IMR-90 (cell line): ENCODE results near the gene C22orf39. TPM values are rescaled to one million over a fixed set of nuclear protein-coding genes. Genes with fewer than 3 reads are reported as not detected.

Source experiments
- ATAC-seq: fragments of 200-7000 bp; cut with Tn5 transposase; 2 replicates; pipeline ENCODE4 v1.9.1; 2020; ENCODE audit warnings: low read depth, mild to moderate bottlenecking, moderate library complexity
- BruUV-seq: library from RNA; stranded (reverse); fragments of 400-500 nt; replicated peaks from 2 replicates; lab custom pipeline; 2021; lab: Mats Ljungman, UMichigan
- CTCF ChIA-PET: fragments of 300-600 bp; formaldehyde crosslinking; extraction: SDS; loops from one replicate; lab custom pipeline; 2021; ENCODE audit warnings: antibody characterized with exemption; lab: Yijun Ruan, JAX
- POLR2A ChIA-PET: fragments of 300-600 bp; sonication (Branson Sonifier 250); formaldehyde crosslinking; loops from one replicate; lab custom pipeline; 2022; ENCODE audit warnings: antibody characterized with exemption; ENCODE audit not compliant: unreplicated experiment; lab: Charles Lee
- DNase-seq: peaks from one replicate; pipeline ENCODE4 v3.0.0; 2013
- H2AFZ ChIP-seq: replicated peaks from 2 replicates; pipeline ENCODE3; 2013; ENCODE audit warnings: low read length, mild to moderate bottlenecking; ENCODE audit not compliant: poor library complexity
- H2AK5ac ChIP-seq: 2 replicates; pipeline ENCODE4 v1.6.1; 2013; ENCODE audit warnings: low read depth, low read length, inconsistent platforms
- H2AK9ac ChIP-seq: replicated peaks from 2 replicates; pipeline ENCODE3; 2013; ENCODE audit warnings: mild to moderate bottlenecking, low read depth, low read length, moderate library complexity; ENCODE audit not compliant: poor library complexity
- H2BK120ac ChIP-seq: 2 replicates; pipeline ENCODE4 v1.6.1; 2013; ENCODE audit warnings: low read depth, low read length, inconsistent platforms
- H2BK15ac ChIP-seq: 3 replicates; pipeline ENCODE4 v1.6.1; 2013; ENCODE audit warnings: low read depth, low read length, inconsistent platforms
- H2BK20ac ChIP-seq: 2 replicates; pipeline ENCODE4 v1.6.1; 2013; ENCODE audit warnings: low read depth, mild to moderate bottlenecking, inconsistent platforms, low read length, moderate library complexity
- H2BK5ac ChIP-seq: 2 replicates; pipeline ENCODE4 v1.6.1; 2013; ENCODE audit warnings: mild to moderate bottlenecking, low read depth, low read length, inconsistent platforms; ENCODE audit not compliant: poor library complexity, severe bottlenecking
- H3K14ac ChIP-seq: replicated peaks from 2 replicates; pipeline ENCODE4 v1.6.1; 2013; ENCODE audit warnings: low read depth, low read length, inconsistent platforms
- H3K18ac ChIP-seq: 2 replicates; pipeline ENCODE4 v1.6.1; 2013; ENCODE audit warnings: low read depth, low read length, control low read depth
- H3K23ac ChIP-seq: 2 replicates; pipeline ENCODE4 v1.6.1; 2013; ENCODE audit warnings: low read depth, low read length, inconsistent platforms
- H3K27ac ChIP-seq: 2 replicates; pipeline ENCODE4 v1.5.1; 2013; ENCODE audit warnings: mild to moderate bottlenecking, control low read depth, low read length; ENCODE audit not compliant: insufficient read depth
- H3K27me3 ChIP-seq: 2 replicates; pipeline ENCODE4 v1.6.1; 2013; ENCODE audit warnings: low read length; ENCODE audit not compliant: control insufficient read depth, insufficient read depth
- H3K36me3 ChIP-seq: 2 replicates; pipeline ENCODE4 v1.6.1; 2013; ENCODE audit warnings: low read length, mixed read lengths; ENCODE audit not compliant: control insufficient read depth, insufficient read depth
- H3K4ac ChIP-seq: 2 replicates; pipeline ENCODE4 v1.6.1; 2013; ENCODE audit warnings: low read depth, low read length, inconsistent platforms
- H3K4me1 ChIP-seq: 2 replicates; pipeline ENCODE4 v1.6.1; 2013; ENCODE audit warnings: low read length, mixed read lengths; ENCODE audit not compliant: control insufficient read depth, insufficient read depth
- H3K4me2 ChIP-seq: 2 replicates; pipeline ENCODE4 v1.6.1; 2013; ENCODE audit warnings: low read depth, mild to moderate bottlenecking, control low read depth, low read length, moderate library complexity
- H3K4me3 ChIP-seq: 2 replicates; pipeline ENCODE4 v1.5.1; 2013; ENCODE audit warnings: low read depth, mild to moderate bottlenecking, control low read depth, low read length, moderate library complexity; ENCODE audit not compliant: insufficient read depth
- H3K56ac ChIP-seq: 2 replicates; pipeline ENCODE4 v1.6.1; 2013; ENCODE audit warnings: low read length, inconsistent platforms; ENCODE audit not compliant: insufficient read depth; ENCODE audit errors: extremely low read depth
- H3K79me1 ChIP-seq, 2 experiments: 2 replicates each; pipeline ENCODE4 v1.6.1; 2013; ENCODE audit warnings: low read length in 2 of 2, inconsistent platforms in 1 of 2, low read depth in 1 of 2
- H3K9ac ChIP-seq: 2 replicates; pipeline ENCODE4 v1.6.1; 2013; ENCODE audit warnings: low read depth, low read length, control low read depth
- H3K9me1 ChIP-seq: 2 replicates; pipeline ENCODE4 v1.6.1; 2013; ENCODE audit warnings: low read length, inconsistent platforms; ENCODE audit not compliant: insufficient read depth
- H3K9me3 ChIP-seq: 2 replicates; pipeline ENCODE4 v1.6.1; 2013; ENCODE audit warnings: low read length; ENCODE audit not compliant: control insufficient read depth, insufficient read depth
- H4K20me1 ChIP-seq: 2 replicates; pipeline ENCODE4 v1.6.1; 2013; ENCODE audit warnings: low read length, inconsistent platforms; ENCODE audit not compliant: insufficient read depth
- H4K5ac ChIP-seq: 2 replicates; pipeline ENCODE4 v1.6.1; 2013; ENCODE audit warnings: mild to moderate bottlenecking, low read depth, low read length, control low read depth
- H4K8ac ChIP-seq, 2 experiments: 2 replicates each; pipeline ENCODE4 v1.6.1; 2013; ENCODE audit warnings: low read depth in 2 of 2, low read length in 2 of 2, control low read depth in 1 of 2, inconsistent platforms in 1 of 2
- H4K91ac ChIP-seq: 2 replicates; pipeline ENCODE4 v1.6.1; 2013; ENCODE audit warnings: low read depth, low read length, inconsistent platforms; ENCODE audit not compliant: insufficient read depth
- CEBPB ChIP-seq: IDR thresholded peaks from 2 replicates; pipeline ENCODE4 v1.6.1; 2012; ENCODE audit warnings: low read depth, low read length, improper control_type of control experiment
- MAFK ChIP-seq: IDR thresholded peaks from 2 replicates; pipeline ENCODE4 v1.6.1; 2012; ENCODE audit warnings: low read depth, low read length, improper control_type of control experiment
- POLR2A ChIP-seq: IDR thresholded peaks from 2 replicates; pipeline ENCODE4 v1.6.1; 2012; ENCODE audit warnings: mild to moderate bottlenecking, low read depth, low read length
- RCOR1 ChIP-seq: IDR thresholded peaks from 2 replicates; pipeline ENCODE4 v1.6.1; 2012; ENCODE audit warnings: mild to moderate bottlenecking, low read length, improper control_type of control experiment; ENCODE audit not compliant: insufficient replicate concordance
- WGBS, 2 experiments: methylation state at CpG; one replicate each; pipeline versions ENCODE4 v1.1.5 to v1.1.7; 2013; ENCODE audit warnings: missing lambda C conversion rate in 2 of 2; ENCODE audit not compliant: insufficient read length in 1 of 2; ENCODE audit errors: extremely low coverage in 2 of 2; 5-methylcytosine and 5-hydroxymethylcytosine counted together
- dilution Hi-C: fragments of 300-500 bp; cut with HindIII; formaldehyde crosslinking; loops from one replicate; pipeline ENCODE4 v1.14.3; 2018; ENCODE audit warnings: low sequenced_read_pairs; ENCODE audit not compliant: unreplicated experiment
- in situ Hi-C: fragments of 300-500 bp; cut with MboI; formaldehyde crosslinking; loops from 3 replicates; pipeline ENCODE4 v1.14.3; 2019; ENCODE audit warnings: low sequenced_read_pairs, inconsistent platforms, mixed read lengths
- intact Hi-C: fragments of 100-400 bp; cut with micrococcal nuclease; formaldehyde crosslinking; loops from 2 replicates; pipeline ENCODE4 v1.10.0; 2022
- polyA plus RNA-seq, 3 experiments: library from polyadenylated mRNA; depleted of rRNA; stranded (reverse); fragments of >200 nt; gene quantifications; 2 replicates each; pipeline ENCODE4 v1.2.3, GENCODE V29; 2012; ENCODE audit warnings: low replicate concordance in 1 of 3
- total RNA-seq: library from RNA; depleted of rRNA; stranded (reverse); fragments of >200 nt; gene quantifications from 2 replicates; pipeline ENCODE4 v1.2.3, GENCODE V29; 2012

Gene C22orf39
- total and polyA plus RNA-seq, 2 of the 4 experiments (the other 2 are of a cell fraction): 8.2 to 8.9 TPM

DNA sequence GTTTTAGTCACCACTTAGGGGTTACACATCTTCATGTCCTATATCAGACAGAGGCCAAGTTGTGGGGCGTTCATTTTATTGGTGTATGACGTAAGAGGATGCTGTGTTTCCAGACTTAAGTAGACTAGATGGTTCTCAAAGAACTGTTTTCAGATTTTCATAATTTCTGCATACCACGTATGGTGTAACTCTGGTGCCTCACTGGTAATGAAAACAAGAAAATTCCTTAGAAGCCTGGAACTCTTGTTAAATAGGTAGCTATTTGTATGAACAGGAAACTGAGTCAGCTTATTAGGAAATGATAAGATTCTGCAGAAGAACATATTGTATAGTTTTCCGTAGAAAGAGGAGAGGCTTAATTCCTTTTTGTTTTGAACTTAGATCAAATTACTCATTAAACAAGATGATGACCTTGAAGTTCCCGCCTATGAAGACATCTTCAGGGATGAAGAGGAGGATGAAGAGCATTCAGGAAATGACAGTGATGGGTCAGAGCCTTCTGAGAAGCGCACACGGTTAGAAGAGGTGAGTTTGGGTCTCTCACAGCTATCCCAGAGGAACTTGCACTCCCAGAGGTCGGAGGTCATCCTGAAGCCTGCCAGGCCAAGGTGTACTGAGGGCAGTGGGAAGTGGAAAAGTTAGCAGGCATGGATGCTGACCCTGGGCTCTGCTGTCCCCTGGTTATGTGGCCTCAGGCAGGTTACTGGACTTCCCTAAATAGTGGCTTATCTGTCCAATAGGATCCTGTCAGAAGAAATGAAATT, 36.2 kb upstream of the C22orf39 start:
- no peak overlapping the region for H2AK5ac ChIP-seq
- ChIA-PET CTCF (interaction anchor here (0.6 kb wide), 1 partner anchor 89 kb away, joined by 3 read pairs; no protein-coding TSS in a partner anchor), POLR2A (no interaction called here)
- 0 out of 2 replicates have a peak overlapping the region, but pooled peaks have one; percentile 9 for H3K14ac ChIP-seq
- no peak overlapping the region for H3K9ac ChIP-seq
- H3K36me3 ChIP-seq: peaks cover 1% of the 10 kb centered on the region; the same call in 1 of the 2 replicates
- ATAC-seq (no peak), DNase-seq (peak; percentile 81)
- H4K8ac ChIP-seq: peak overlapping the region; percentile 18 to 52; a peak in 3 of 4 replicates
- BruUV-seq: no TSS peak
- H3K4me3 ChIP-seq: no peak overlapping the region
- peak overlapping the region; percentile 17 for H4K5ac ChIP-seq
- H3K79me1 ChIP-seq: peaks cover 7 to 24% of the 10 kb centered on the region in 2 experiments; a peak in 3 of 4 replicates
- peak overlapping the region; percentile 45; the same call in 1 of the 2 replicates for H3K23ac ChIP-seq
- H2BK20ac ChIP-seq: no peak overlapping the region
- H3K56ac ChIP-seq: no peak overlapping the region
- H2BK5ac ChIP-seq: peak overlapping the region; percentile 6
- H4K91ac ChIP-seq: no peak overlapping the region; the same call in 1 of the 2 replicates
- no peak overlapping the region for H2AK9ac ChIP-seq
- H3K27me3 ChIP-seq: no peaks in the 10 kb centered on the region
- intact Hi-C loops: no loop called here
- 0 out of 2 replicates have a peak overlapping the region, but pooled peaks have one; percentile 5 for H2BK120ac ChIP-seq
- peak overlapping the region; percentile 20; the same call in 1 of the 2 replicates for H3K4ac ChIP-seq
- peak overlapping the region; percentile 87 for H3K27ac ChIP-seq
- H2AFZ ChIP-seq: no peak overlapping the region
- peaks cover 3% of the 10 kb centered on the region for H3K4me1 ChIP-seq
- H2BK15ac ChIP-seq: 0 out of 3 replicates have a peak overlapping the region, but pooled peaks have one; percentile 35
- 0 out of 2 replicates have a peak, but pooled peaks cover 2% of the 10 kb centered on the region for H4K20me1 ChIP-seq
- TF ChIP-seq MAFK: peak; percentile 11; the same call in 1 of the 2 replicates
- TF ChIP-seq RCOR1: no peak
- TF ChIP-seq CEBPB: peak; percentile 70
- TF ChIP-seq POLR2A: no peak
- peak overlapping the region; percentile 22; the same call in 1 of the 2 replicates for H3K4me2 ChIP-seq
- no peaks in the 10 kb centered on the region for H3K9me3 ChIP-seq
- in situ Hi-C loops: no loop called here
- peak overlapping the region; percentile 48 for H3K18ac ChIP-seq
- H3K9me1 ChIP-seq: 0 out of 2 replicates have a peak, but pooled peaks cover 3% of the 10 kb centered on the region
- 90% methylated on average over 3 of the region's 8 CpGs; no CpG with 5 or more reads in 1 of the 2 experiments for WGBS, 2 experiments
- dilution Hi-C loops: no loop called here
